HL-60 (cell line): ENCODE measurements around the gene RAB40B.

Experiments used
- CTCF ChIP-seq: IDR thresholded peaks from one replicate; pipeline ENCODE4 v1.5.1; 2011; ENCODE audit warnings: low read length, control low read depth, inconsistent platforms; ENCODE audit not compliant: insufficient read depth
- GABPA ChIP-seq: IDR thresholded peaks from 2 replicates; pipeline ENCODE4 v1.6.1; 2012; ENCODE audit warnings: low read depth
- POLR2AphosphoS5 ChIP-seq: IDR thresholded peaks from 2 replicates; pipeline ENCODE4 v1.6.1; 2012; ENCODE audit warnings: low read depth

GRCh38 chr17:82734987-82735866 is 36.7 kb upstream of the RAB40B start, which contains the start of gene FN3K:
- TF ChIP-seq CTCF (no peak), POLR2AphosphoS5 (no peak), GABPA (no peak)
